Hepatocyte (in vitro differentiated cells): ENCODE data around the gene TTC39B. TPM values are rescaled to one million over a fixed set of nuclear protein-coding genes. Genes with fewer than 3 reads are reported as not detected.

Experiments used
- DNase-seq: peaks from one replicate; pipeline ENCODE4 v3.0.0-alpha.2; 2016; ENCODE audit warnings: low spot score
- H2AFZ ChIP-seq: fragments of 200-600 bp; sonication (generic); 2 replicates; pipeline ENCODE4 v1.6.0; 2016; ENCODE audit warnings: antibody characterized with exemption, mild to moderate bottlenecking
- H3K27ac ChIP-seq: fragments of 200-600 bp; sonication (generic); 2 replicates; pipeline ENCODE4 v1.5.1; 2016; ENCODE audit warnings: mild to moderate bottlenecking
- H3K27me3 ChIP-seq: fragments of 200-600 bp; sonication (generic); 2 replicates; pipeline ENCODE4 v1.6.1; 2016
- H3K36me3 ChIP-seq: fragments of 200-600 bp; sonication (generic); replicated peaks from 2 replicates; pipeline ENCODE4 v1.5.1; 2016; ENCODE audit warnings: low read depth; ENCODE audit not compliant: insufficient read depth
- H3K4me1 ChIP-seq: fragments of 200-600 bp; sonication (generic); 2 replicates; pipeline ENCODE4 v1.5.1; 2016; ENCODE audit warnings: mild to moderate bottlenecking, moderate library complexity; ENCODE audit not compliant: insufficient read depth
- H3K4me2 ChIP-seq: fragments of 200-600 bp; sonication (generic); 2 replicates; pipeline ENCODE4 v1.6.0; 2016
- H3K4me3 ChIP-seq: fragments of 200-600 bp; sonication (generic); 2 replicates; pipeline ENCODE4 v1.5.1; 2016; ENCODE audit warnings: mild to moderate bottlenecking
- H3K79me2 ChIP-seq: fragments of 200-600 bp; sonication (generic); 2 replicates; pipeline ENCODE4 v1.6.0; 2017; ENCODE audit warnings: mild to moderate bottlenecking
- H3K9me2 ChIP-seq: fragments of 200-600 bp; sonication (generic); replicated peaks from 2 replicates; pipeline ENCODE4 v1.6.0; 2017; ENCODE audit warnings: mild to moderate bottlenecking; ENCODE audit not compliant: insufficient read depth
- H3K9me3 ChIP-seq: fragments of 200-600 bp; sonication (generic); 2 replicates; pipeline ENCODE4 v1.5.1; 2016; ENCODE audit warnings: low read depth, mild to moderate bottlenecking
- H4K20me1 ChIP-seq: fragments of 200-600 bp; sonication (generic); 2 replicates; pipeline ENCODE4 v1.6.0; 2016; ENCODE audit warnings: mild to moderate bottlenecking; ENCODE audit not compliant: insufficient read depth, poor library complexity, severe bottlenecking
- EZH2 ChIP-seq: fragments of 200-600 bp; sonication (generic); IDR thresholded peaks from 2 replicates; pipeline ENCODE4 v1.6.1; 2016; ENCODE audit warnings: antibody characterized with exemption, mild to moderate bottlenecking, borderline replicate concordance
- EZH2phosphoT487 ChIP-seq: fragments of 200-600 bp; sonication (generic); IDR thresholded peaks from one replicate; pipeline ENCODE4 v1.6.1; 2018; ENCODE audit warnings: antibody characterized with exemption, mild to moderate bottlenecking, low read depth, moderate library complexity; ENCODE audit not compliant: unreplicated experiment, severe bottlenecking
- WGBS: methylation state at CpG from one replicate; pipeline ENCODE4 v1.1.6; 2016; ENCODE audit warnings: low lambda C conversion rate; ENCODE audit errors: missing lambda C conversion rate; 5-methylcytosine and 5-hydroxymethylcytosine counted together
- polyA plus RNA-seq: library from polyadenylated mRNA; unstranded; fragments of >200 nt; fragmentation: Nextera tagmentation; extraction: Ambion mirVana; gene quantifications from 2 replicates; pipeline ENCODE4 v1.2.1, GENCODE V29; 2016
- total RNA-seq: library from RNA; depleted of rRNA; stranded (reverse); fragments of >200 nt; gene quantifications from 2 replicates; pipeline ENCODE4 v1.2.3, GENCODE V29; 2014
- TF ChIP-seq, protein P1 (sequence below): fragments of 200-600 bp; sonication (generic); IDR thresholded peaks from 2 replicates; pipeline ENCODE4 v1.5.1; 2016; ENCODE audit warnings: antibody characterized with exemption, mild to moderate bottlenecking; ENCODE audit not compliant: poor library complexity

TTC39B gene
- total and polyA plus RNA-seq, 2 experiments from 2014 or later = 2.6 to 15.7 TPM

DNA sequence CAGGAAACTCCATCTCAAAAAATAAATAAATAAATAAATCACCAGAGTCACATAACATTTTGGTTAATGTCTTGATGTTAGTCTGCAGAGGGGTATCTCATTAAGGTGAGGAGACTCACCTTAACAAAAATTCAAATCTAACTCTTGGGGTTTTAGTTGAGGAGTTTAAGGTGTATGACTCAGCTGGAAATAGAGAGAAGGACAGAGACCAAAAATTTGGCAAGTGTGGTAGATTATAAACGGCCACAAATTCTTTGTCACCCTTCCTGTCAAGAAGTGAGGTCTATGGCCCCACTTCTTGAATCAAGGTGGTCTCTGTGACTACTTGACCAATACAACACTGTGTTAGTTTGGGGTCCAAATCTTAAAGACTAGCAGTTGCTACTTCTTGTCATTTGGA lies 60.8 kb downstream of the TTC39B start:
- Histone ChIP-seq H4K20me1 (no peaks in the 10 kb centered on the region), H3K4me2 (no peak overlapping the region), H3K4me1 (no peaks in the 10 kb centered on the region), H3K27me3 (no peaks in the 10 kb centered on the region), H3K9me3 (no peaks in the 10 kb centered on the region), H2AFZ (no peak overlapping the region), H3K4me3 (no peak overlapping the region), H3K79me2 (peaks cover 4% of the 10 kb centered on the region), H3K27ac (no peak overlapping the region), H3K36me3 (no peaks in the 10 kb centered on the region), H3K9me2 (no peaks in the 10 kb centered on the region)
- 86% methylated on average over 1 of the region's 1 CpG for WGBS
- DNase-seq = no peak
- TF ChIP-seq EZH2 (no peak), EZH2phosphoT487 (no peak)
- TF ChIP-seq, protein P1, sequence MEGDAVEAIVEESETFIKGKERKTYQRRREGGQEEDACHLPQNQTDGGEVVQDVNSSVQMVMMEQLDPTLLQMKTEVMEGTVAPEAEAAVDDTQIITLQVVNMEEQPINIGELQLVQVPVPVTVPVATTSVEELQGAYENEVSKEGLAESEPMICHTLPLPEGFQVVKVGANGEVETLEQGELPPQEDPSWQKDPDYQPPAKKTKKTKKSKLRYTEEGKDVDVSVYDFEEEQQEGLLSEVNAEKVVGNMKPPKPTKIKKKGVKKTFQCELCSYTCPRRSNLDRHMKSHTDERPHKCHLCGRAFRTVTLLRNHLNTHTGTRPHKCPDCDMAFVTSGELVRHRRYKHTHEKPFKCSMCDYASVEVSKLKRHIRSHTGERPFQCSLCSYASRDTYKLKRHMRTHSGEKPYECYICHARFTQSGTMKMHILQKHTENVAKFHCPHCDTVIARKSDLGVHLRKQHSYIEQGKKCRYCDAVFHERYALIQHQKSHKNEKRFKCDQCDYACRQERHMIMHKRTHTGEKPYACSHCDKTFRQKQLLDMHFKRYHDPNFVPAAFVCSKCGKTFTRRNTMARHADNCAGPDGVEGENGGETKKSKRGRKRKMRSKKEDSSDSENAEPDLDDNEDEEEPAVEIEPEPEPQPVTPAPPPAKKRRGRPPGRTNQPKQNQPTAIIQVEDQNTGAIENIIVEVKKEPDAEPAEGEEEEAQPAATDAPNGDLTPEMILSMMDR = no peak

DNA sequence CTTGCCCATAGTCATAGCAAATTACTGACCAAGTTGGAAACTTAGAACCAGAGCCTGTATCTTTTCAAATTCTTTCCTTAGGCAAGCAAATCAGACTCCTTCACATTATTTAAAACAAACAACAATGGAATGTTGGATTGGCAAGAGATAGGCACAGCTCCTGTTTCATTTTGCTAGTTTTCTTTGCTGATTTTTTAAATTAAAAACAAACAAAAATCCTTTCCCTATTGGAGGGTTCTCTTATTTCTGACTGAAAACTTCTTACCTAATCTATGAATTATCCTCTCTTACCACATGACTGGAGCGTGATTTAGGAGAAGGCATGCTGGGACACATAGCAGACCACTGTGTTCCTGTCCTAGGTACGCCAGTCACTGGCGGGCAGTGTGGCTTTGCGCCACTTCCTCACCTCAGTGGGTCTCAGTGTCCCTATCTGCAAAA lies 63.0 kb downstream of the TTC39B start:
- TF ChIP-seq EZH2phosphoT487 (no peak), EZH2 (no peak)
- TF ChIP-seq, protein P1 = no peak
- Histone ChIP-seq H3K27me3 (no peaks in the 10 kb centered on the region), H3K4me3 (no peak overlapping the region), H3K36me3 (no peaks in the 10 kb centered on the region), H3K4me2 (no peak overlapping the region), H3K9me3 (no peaks in the 10 kb centered on the region), H4K20me1 (no peaks in the 10 kb centered on the region), H3K9me2 (no peaks in the 10 kb centered on the region), H2AFZ (no peak overlapping the region), H3K4me1 (no peaks in the 10 kb centered on the region), H3K79me2 (peaks cover 4% of the 10 kb centered on the region), H3K27ac (no peak overlapping the region)
- WGBS = 96% methylated on average over 4 of the region's 4 CpGs
- no peak for DNase-seq

DNA sequence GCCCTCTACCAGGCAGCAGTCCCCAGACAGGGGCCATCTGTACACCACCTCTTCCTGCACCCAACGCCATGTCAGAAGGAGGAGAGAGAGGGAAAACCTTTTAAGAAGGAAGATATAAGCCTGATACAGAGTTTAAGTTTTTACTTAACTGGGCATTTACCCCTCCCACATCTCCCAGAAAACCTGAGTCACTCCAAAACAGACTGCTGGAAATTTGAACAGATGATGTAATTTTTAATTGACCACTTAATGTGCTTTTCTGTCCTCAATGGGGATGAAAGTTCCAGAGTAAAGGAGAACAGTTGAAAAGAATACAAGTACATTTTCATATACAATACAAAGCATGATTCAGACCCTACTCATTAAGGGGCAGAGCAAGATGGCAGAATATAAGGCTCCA lies 63.9 kb downstream of the TTC39B start:
- no peaks in the 10 kb centered on the region for H3K4me1 ChIP-seq
- no peaks in the 10 kb centered on the region for H4K20me1 ChIP-seq
- H3K79me2 ChIP-seq = peaks cover 4% of the 10 kb centered on the region
- H3K9me2 ChIP-seq = no peaks in the 10 kb centered on the region
- DNase-seq = no peak
- no peaks in the 10 kb centered on the region for H3K9me3 ChIP-seq
- no peak overlapping the region for H3K4me2 ChIP-seq
- WGBS = 100% methylated on average over 1 of the region's 1 CpG
- H3K4me3 ChIP-seq = no peak overlapping the region
- H3K36me3 ChIP-seq = no peaks in the 10 kb centered on the region
- H3K27me3 ChIP-seq = no peaks in the 10 kb centered on the region
- no peak overlapping the region for H3K27ac ChIP-seq
- TF ChIP-seq EZH2 (no peak), EZH2phosphoT487 (no peak)
- TF ChIP-seq, protein P1 = no peak
- no peak overlapping the region for H2AFZ ChIP-seq

DNA sequence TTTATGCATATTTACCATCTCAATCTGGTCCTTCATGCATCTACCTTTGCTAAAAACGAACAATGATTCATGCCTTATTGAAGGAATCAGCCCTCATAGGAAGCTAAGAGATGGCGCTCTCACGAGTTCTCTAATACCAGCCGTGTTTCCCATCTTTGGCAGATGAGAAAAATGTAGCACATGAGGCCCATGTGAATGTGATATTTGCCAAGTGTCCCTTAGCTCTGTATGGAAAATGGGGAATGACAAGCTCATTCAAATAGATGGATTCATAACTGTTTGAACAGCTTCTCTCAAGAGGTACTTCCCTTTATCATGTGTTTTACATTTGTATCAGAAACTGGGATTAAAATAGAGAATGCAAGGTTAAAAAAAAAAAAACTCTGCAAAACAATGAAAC lies 66.1 kb downstream of the TTC39B start:
- H3K79me2 ChIP-seq = peaks cover 8% of the 10 kb centered on the region
- no peak overlapping the region for H2AFZ ChIP-seq
- H3K36me3 ChIP-seq = no peaks in the 10 kb centered on the region
- no peak overlapping the region for H3K27ac ChIP-seq
- no peaks in the 10 kb centered on the region for H3K27me3 ChIP-seq
- no peak for DNase-seq
- H3K4me3 ChIP-seq = no peak overlapping the region
- no peaks in the 10 kb centered on the region for H3K9me2 ChIP-seq
- no peak overlapping the region for H3K4me2 ChIP-seq
- H3K9me3 ChIP-seq = peaks cover under 1% of the 10 kb centered on the region
- no peaks in the 10 kb centered on the region for H4K20me1 ChIP-seq
- 91% methylated on average over 4 of the region's 4 CpGs for WGBS
- H3K4me1 ChIP-seq = no peaks in the 10 kb centered on the region
- TF ChIP-seq EZH2phosphoT487 = no peak
- no peak for TF ChIP-seq EZH2
- TF ChIP-seq, protein P1 = no peak
